GM21576 (cell line): ENCODE measurements around the gene CAMKV.
"Not testable (repeated sequence)": the region's sequence is repeated elsewhere in the genome, so short reads cannot be mapped to it uniquely, and the experiment has no call there.

Source experiments
- ATAC-seq: cut with Tn5 transposase; IDR thresholded peaks from one replicate; pipeline ENCODE4 v1.9.1; 2021; ENCODE audit warnings: mild to moderate bottlenecking, moderate library complexity; ENCODE audit not compliant: unreplicated experiment

The CAMKV gene

GRCh38 chr3:49856181-49857005 is 13.3 kb downstream of the CAMKV start, which contains the start of gene TRAIP:
Gene TRAIP (minus strand): TSS chr3:49856564. CDS start chr3:49856453, 111 bp downstream.
- peak; percentile 96 for ATAC-seq

- no peak for ATAC-seq
Measured at GRCh38 chr3:49855662-49856061, 14.0 kb downstream of the CAMKV start.

- no peak for ATAC-seq
Measured at GRCh38 chr3:49845694-49846093, 24.0 kb downstream of the CAMKV start.

- ATAC-seq, result no peak
Measured at GRCh38 chr3:49844464-49845183, 25.1 kb downstream of the CAMKV start.

- ATAC-seq, result no peak
Measured at GRCh38 chr3:49842843-49843517, 26.7 kb downstream of the CAMKV start.

- ATAC-seq, result no peak
Measured at GRCh38 chr3:49841806-49842205, 27.9 kb downstream of the CAMKV start.

- no peak for ATAC-seq
Measured at GRCh38 chr3:49841126-49841696, 28.5 kb downstream of the CAMKV start.

- ATAC-seq, result no peak
Measured at GRCh38 chr3:49840388-49840787, 29.3 kb downstream of the CAMKV start.

GRCh38 chr3:49839193-49839809 is 30.4 kb downstream of the CAMKV start:
- no peak for ATAC-seq

- no peak for ATAC-seq
Measured at GRCh38 chr3:49831341-49831740, 38.4 kb downstream of the CAMKV start.

- no peak for ATAC-seq
Measured at GRCh38 chr3:49826016-49826415, 43.7 kb downstream of the CAMKV start.

GRCh38 chr3:49823131-49823530 is 46.6 kb downstream of the CAMKV start:
- ATAC-seq, result not testable (repeated sequence)

- peak; percentile 78 for ATAC-seq
Measured at GRCh38 chr3:49813497-49814174, 56.1 kb downstream of the CAMKV start, which contains the start of gene UBA7. Gene UBA7 (minus strand): TSS chr3:49813953. CDS start chr3:49813787, 166 bp downstream.

- ATAC-seq, result no peak
Measured at GRCh38 chr3:49812916-49813496, 56.7 kb downstream of the CAMKV start.
